Mesendoderm (in vitro differentiated cells): ENCODE data around the gene SRD5A2.
A peak's percentile ranks its signal among the peaks of the same experiment; 100 is the strongest.

Experiments
- DNase-seq: peaks from one replicate; pipeline ENCODE4 v3.0.0; 2013
- H2AK5ac ChIP-seq: 2 replicates; pipeline ENCODE4 v1.6.1; 2013; ENCODE audit warnings: low read length, inconsistent platforms
- H2BK120ac ChIP-seq: 2 replicates; pipeline ENCODE4 v1.6.1; 2013; ENCODE audit warnings: low read depth, mild to moderate bottlenecking, low read length, moderate library complexity, mixed read lengths
- H2BK15ac ChIP-seq: replicated peaks from 2 replicates; pipeline ENCODE4 v1.6.1; 2013; ENCODE audit warnings: low read depth, mild to moderate bottlenecking, moderate library complexity
- H2BK5ac ChIP-seq: 2 replicates; pipeline ENCODE4 v1.6.1; 2013; ENCODE audit warnings: low read length, inconsistent platforms
- H3K18ac ChIP-seq: 2 replicates; pipeline ENCODE4 v1.6.1; 2013; ENCODE audit warnings: mild to moderate bottlenecking, low read length, mixed read lengths
- H3K23ac ChIP-seq: one replicate; pipeline ENCODE4 v1.6.1; 2013; ENCODE audit warnings: low read length
- H3K27ac ChIP-seq: 2 replicates; pipeline ENCODE4 v1.5.1; 2013; ENCODE audit warnings: low read depth, mild to moderate bottlenecking, inconsistent platforms, low read length, moderate library complexity
- H3K27me3 ChIP-seq: 2 replicates; pipeline ENCODE4 v1.6.1; 2013; ENCODE audit warnings: low read length, control low read depth, mild to moderate bottlenecking, inconsistent platforms; ENCODE audit not compliant: insufficient read depth, poor library complexity
- H3K36me3 ChIP-seq: 2 replicates; pipeline ENCODE4 v1.6.1; 2013; ENCODE audit warnings: low read length, inconsistent platforms; ENCODE audit not compliant: control insufficient read depth, insufficient read depth
- H3K4ac ChIP-seq: one replicate; pipeline ENCODE4 v1.6.1; 2013; ENCODE audit warnings: low read depth, mild to moderate bottlenecking, low read length, moderate library complexity
- H3K4me1 ChIP-seq: 2 replicates; pipeline ENCODE4 v1.6.1; 2013; ENCODE audit warnings: low read depth, low read length, inconsistent platforms; ENCODE audit not compliant: control insufficient read depth
- H3K4me2 ChIP-seq: 2 replicates; pipeline ENCODE4 v1.6.1; 2013; ENCODE audit warnings: low read length
- H3K4me3 ChIP-seq: 2 replicates; pipeline ENCODE4 v1.5.1; 2013; ENCODE audit warnings: mild to moderate bottlenecking, low read length
- H3K56ac ChIP-seq: one replicate; pipeline ENCODE4 v1.6.1; 2013; ENCODE audit warnings: low read length
- H3K79me1 ChIP-seq: 2 replicates; pipeline ENCODE4 v1.6.1; 2013; ENCODE audit warnings: low read length, inconsistent platforms
- H3K79me2 ChIP-seq: 2 replicates; pipeline ENCODE4 v1.6.1; 2013; ENCODE audit warnings: mild to moderate bottlenecking, low read length; ENCODE audit not compliant: control insufficient read depth, insufficient read depth
- H3K9ac ChIP-seq: 2 replicates; pipeline ENCODE4 v1.6.1; 2013; ENCODE audit warnings: low read length, inconsistent platforms
- H4K5ac ChIP-seq: one replicate; pipeline ENCODE4 v1.6.1; 2013; ENCODE audit warnings: low read length
- H4K8ac ChIP-seq: one replicate; pipeline ENCODE4 v1.6.1; 2013; ENCODE audit warnings: low read depth, mild to moderate bottlenecking, control low read depth, low read length, moderate library complexity
- WGBS: extraction: QIAGEN DNeasy Blood & Tissue Kit; methylation state at CpG from one replicate; pipeline ENCODE4 v1.1.7; 2013; ENCODE audit warnings: low lambda C conversion rate, missing lambda C conversion rate; ENCODE audit not compliant: insufficient coverage; ENCODE audit errors: extremely low coverage; 5-methylcytosine and 5-hydroxymethylcytosine counted together

The SRD5A2 gene

GRCh38 chr2:31579996-31580320, 780 bp downstream of the SRD5A2 start:
- H4K8ac ChIP-seq = no peak overlapping the region
- no peak overlapping the region for H3K23ac ChIP-seq
- peak overlapping the region; percentile 74 for H3K4me2 ChIP-seq
- no peak overlapping the region for H2BK5ac ChIP-seq
- H3K36me3 ChIP-seq = no peaks in the 10 kb centered on the region
- no peak overlapping the region for H2AK5ac ChIP-seq
- no CpG with 5 or more reads among the region's 13 CpGs for WGBS
- H3K56ac ChIP-seq = no peak overlapping the region
- no peaks in the 10 kb centered on the region for H3K4me1 ChIP-seq
- no peak overlapping the region for H3K9ac ChIP-seq
- no peak overlapping the region for H3K4me3 ChIP-seq
- DNase-seq = no peak
- H3K27me3 ChIP-seq = peaks cover 31% of the 10 kb centered on the region
- no peak overlapping the region for H4K5ac ChIP-seq
- no peak overlapping the region for H2BK15ac ChIP-seq
- no peaks in the 10 kb centered on the region for H3K79me1 ChIP-seq
- H2BK120ac ChIP-seq = no peak overlapping the region
- H3K4ac ChIP-seq = no peak overlapping the region
- no peak overlapping the region for H3K18ac ChIP-seq
- no peaks in the 10 kb centered on the region for H3K79me2 ChIP-seq
- no peak overlapping the region for H3K27ac ChIP-seq

- Histone ChIP-seq H3K27ac (no peak overlapping the region), H4K8ac (no peak overlapping the region), H3K4me2 (no peak overlapping the region), H2BK5ac (no peak overlapping the region), H3K36me3 (no peaks in the 10 kb centered on the region), H2AK5ac (no peak overlapping the region), H2BK120ac (no peak overlapping the region), H3K79me2 (no peaks in the 10 kb centered on the region), H3K4me1 (no peaks in the 10 kb centered on the region), H3K23ac (no peak overlapping the region), H3K56ac (no peak overlapping the region), H4K5ac (no peak overlapping the region), H3K27me3 (peaks cover 31% of the 10 kb centered on the region), H3K18ac (no peak overlapping the region), H3K4ac (no peak overlapping the region), H3K4me3 (no peak overlapping the region), H3K9ac (no peak overlapping the region), H2BK15ac (no peak overlapping the region), H3K79me1 (no peaks in the 10 kb centered on the region)
- no CpG with 5 or more reads among the region's 3 CpGs for WGBS
- DNase-seq = no peak
Observed at GRCh38 chr2:31578316-31578715, 2.4 kb downstream of the SRD5A2 start.

GRCh38 chr2:31577143-31577542, 3.6 kb downstream of the SRD5A2 start:
- Histone ChIP-seq H4K8ac (no peak overlapping the region), H3K4me3 (no peak overlapping the region), H3K36me3 (no peaks in the 10 kb centered on the region), H3K4ac (no peak overlapping the region), H3K18ac (no peak overlapping the region), H2BK5ac (no peak overlapping the region), H3K23ac (no peak overlapping the region), H3K79me2 (no peaks in the 10 kb centered on the region), H2BK15ac (no peak overlapping the region), H3K4me2 (no peak overlapping the region), H2BK120ac (no peak overlapping the region), H4K5ac (no peak overlapping the region), H3K27me3 (peaks cover 30% of the 10 kb centered on the region), H3K56ac (no peak overlapping the region), H3K9ac (no peak overlapping the region), H3K27ac (no peak overlapping the region), H3K79me1 (no peaks in the 10 kb centered on the region), H3K4me1 (no peaks in the 10 kb centered on the region), H2AK5ac (no peak overlapping the region)
- no peak for DNase-seq
- no CpG with 5 or more reads among the region's 1 CpG for WGBS

GRCh38 chr2:31568585-31569201, 12.0 kb downstream of the SRD5A2 start:
- Histone ChIP-seq H3K4me1 (no peaks in the 10 kb centered on the region), H3K18ac (no peak overlapping the region), H3K4me2 (no peak overlapping the region), H3K27me3 (no peaks in the 10 kb centered on the region), H3K79me2 (no peaks in the 10 kb centered on the region), H3K9ac (no peak overlapping the region), H2BK5ac (no peak overlapping the region), H2BK120ac (no peak overlapping the region), H3K36me3 (no peaks in the 10 kb centered on the region), H3K23ac (no peak overlapping the region), H3K27ac (no peak overlapping the region), H3K56ac (no peak overlapping the region), H4K8ac (no peak overlapping the region), H2BK15ac (no peak overlapping the region), H3K4ac (no peak overlapping the region), H3K79me1 (no peaks in the 10 kb centered on the region), H3K4me3 (no peak overlapping the region), H2AK5ac (no peak overlapping the region), H4K5ac (no peak overlapping the region)
- DNase-seq = no peak
- no CpG with 5 or more reads among the region's 10 CpGs for WGBS

GRCh38 chr2:31567679-31568078, 13.1 kb downstream of the SRD5A2 start:
- H3K18ac ChIP-seq = no peak overlapping the region
- no peak overlapping the region for H3K4me2 ChIP-seq
- H3K79me1 ChIP-seq = no peaks in the 10 kb centered on the region
- no peak overlapping the region for H3K4ac ChIP-seq
- H4K5ac ChIP-seq = no peak overlapping the region
- no peak overlapping the region for H4K8ac ChIP-seq
- H2BK5ac ChIP-seq = no peak overlapping the region
- H3K79me2 ChIP-seq = no peaks in the 10 kb centered on the region
- H3K9ac ChIP-seq = no peak overlapping the region
- no peaks in the 10 kb centered on the region for H3K4me1 ChIP-seq
- H3K23ac ChIP-seq = no peak overlapping the region
- no peak overlapping the region for H3K56ac ChIP-seq
- no peak overlapping the region for H3K27ac ChIP-seq
- H3K36me3 ChIP-seq = no peaks in the 10 kb centered on the region
- H3K4me3 ChIP-seq = no peak overlapping the region
- no peak overlapping the region for H2BK15ac ChIP-seq
- WGBS = no CpG with 5 or more reads among the region's 3 CpGs
- no peak overlapping the region for H2AK5ac ChIP-seq
- no peak for DNase-seq
- H3K27me3 ChIP-seq = no peaks in the 10 kb centered on the region
- no peak overlapping the region for H2BK120ac ChIP-seq

- H4K5ac ChIP-seq = no peak overlapping the region
- H3K56ac ChIP-seq = no peak overlapping the region
- H2BK120ac ChIP-seq = no peak overlapping the region
- H3K79me1 ChIP-seq = no peaks in the 10 kb centered on the region
- no peak overlapping the region for H3K9ac ChIP-seq
- H3K36me3 ChIP-seq = no peaks in the 10 kb centered on the region
- no peaks in the 10 kb centered on the region for H3K27me3 ChIP-seq
- H3K4me1 ChIP-seq = no peaks in the 10 kb centered on the region
- no peak overlapping the region for H4K8ac ChIP-seq
- no peaks in the 10 kb centered on the region for H3K79me2 ChIP-seq
- no peak overlapping the region for H3K4me2 ChIP-seq
- H2BK5ac ChIP-seq = no peak overlapping the region
- no CpG with 5 or more reads among the region's 1 CpG for WGBS
- H3K4me3 ChIP-seq = no peak overlapping the region
- no peak overlapping the region for H3K4ac ChIP-seq
- H3K23ac ChIP-seq = no peak overlapping the region
- no peak overlapping the region for H2AK5ac ChIP-seq
- no peak for DNase-seq
- H2BK15ac ChIP-seq = no peak overlapping the region
- H3K27ac ChIP-seq = no peak overlapping the region
- no peak overlapping the region for H3K18ac ChIP-seq
Observed at GRCh38 chr2:31563273-31563839, 17.4 kb downstream of the SRD5A2 start.
